ENCODE data around the gene SMCO3.

The SMCO3 gene

DNA sequence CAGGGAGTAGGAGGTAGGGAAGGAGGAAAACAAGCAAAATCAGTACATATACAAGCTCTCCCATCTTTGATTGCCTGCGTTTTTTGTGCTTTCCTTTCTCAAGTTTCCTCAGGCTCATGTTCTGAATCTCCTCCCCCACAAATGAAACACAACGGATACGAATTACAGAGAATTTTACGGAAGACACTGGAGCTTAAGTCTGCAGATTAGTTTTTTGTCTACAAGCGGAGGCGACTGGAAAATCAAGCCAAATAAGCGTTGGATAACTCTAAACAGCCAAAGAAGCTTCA, 11.3 kb downstream of the SMCO3 start:
- Histone ChIP-seq H3K27ac (ENCODE audit: low read depth, low read length, severe bottlenecking) (peak overlapping the region; percentile 87), H3K9me3 (ENCODE audit: control insufficient read depth, low read length) (no peaks in the 10 kb centered on the region)

DNA sequence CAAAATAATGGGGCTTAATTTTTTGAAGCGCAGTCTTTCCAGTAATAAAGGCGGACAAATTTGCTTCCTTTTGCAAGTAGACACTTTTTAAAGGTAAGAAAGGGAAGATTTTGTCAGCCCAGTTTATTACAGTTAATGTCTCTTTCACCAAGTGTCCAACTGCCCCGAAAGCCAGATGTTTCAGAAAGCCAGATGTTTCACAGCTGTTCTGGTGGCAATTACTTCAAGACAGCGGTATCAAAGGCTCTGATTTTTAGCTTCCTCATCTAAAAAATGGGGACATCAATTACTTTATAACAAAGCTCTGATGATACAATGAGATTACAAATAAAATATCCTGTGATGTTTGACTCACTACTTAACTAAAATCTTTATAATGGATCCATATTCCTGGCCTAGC, 11.7 kb downstream of the SMCO3 start:
- peaks cover 24% of the 10 kb centered on the region for H3K36me3 ChIP-seq (ENCODE audit: control insufficient read depth, insufficient read depth, low read length)
- 73% methylated on average over 4 of the region's 4 CpGs; no CpG with 5 or more reads in 1 of the 2 experiments for WGBS, 2 experiments (ENCODE audit: insufficient coverage in 2 of 2)
- peaks cover 4% of the 10 kb centered on the region for H3K4me1 ChIP-seq (ENCODE audit: control insufficient read depth, insufficient read depth, low read length, poor library complexity, severe bottlenecking)
- peak overlapping the region; percentile 95 for H3K4me3 ChIP-seq (ENCODE audit: extremely low read depth, insufficient read depth, low read length, poor library complexity, severe bottlenecking)
- H3K9me3 ChIP-seq (ENCODE audit: control insufficient read depth, low read length), result no peaks in the 10 kb centered on the region
- H3K27ac ChIP-seq (ENCODE audit: low read depth, low read length, severe bottlenecking), result no peak overlapping the region

More for the DNA sequence above, 11.3 kb downstream of the SMCO3 start:
- WGBS, 2 experiments (ENCODE audit: insufficient coverage in 2 of 2), result 0% methylated on average over 4 to 7 of the region's 7 CpGs
- Histone ChIP-seq H3K36me3 (ENCODE audit: control insufficient read depth, insufficient read depth, low read length) (peaks cover 20% of the 10 kb centered on the region), H3K4me1 (ENCODE audit: control insufficient read depth, insufficient read depth, low read length, poor library complexity, severe bottlenecking) (peaks cover 4% of the 10 kb centered on the region), H3K4me3 (ENCODE audit: extremely low read depth, insufficient read depth, low read length, poor library complexity, severe bottlenecking) (peak overlapping the region; percentile 95)

DNA sequence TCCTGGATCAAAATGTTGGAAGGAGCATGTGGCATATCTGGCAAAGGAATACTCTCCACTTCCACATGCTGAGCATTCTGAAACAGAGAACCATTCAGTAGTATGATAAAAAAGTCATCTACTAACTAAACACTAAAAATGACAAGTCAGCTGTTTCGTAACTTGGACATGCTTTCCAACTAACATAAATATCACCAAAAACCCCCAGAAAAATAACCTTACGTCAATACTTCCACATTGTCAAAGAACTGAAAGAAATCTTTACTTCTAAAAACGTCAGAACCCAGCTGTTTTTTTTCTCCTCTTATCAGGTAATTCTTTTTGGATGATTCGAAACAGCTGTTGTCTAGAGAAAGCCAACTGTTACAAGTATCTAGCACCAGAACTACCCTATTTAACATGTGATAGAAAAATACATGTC, 18.9 kb downstream of the SMCO3 start:
- no peak overlapping the region for H3K27ac ChIP-seq (ENCODE audit: low read depth, low read length, severe bottlenecking)

GRCh38 chr12:14785568-14785967, 28.4 kb downstream of the SMCO3 start:
- peaks cover 53% of the 10 kb centered on the region for H3K36me3 ChIP-seq (ENCODE audit: control insufficient read depth, insufficient read depth, low read length)
- H3K9me3 ChIP-seq (ENCODE audit: control insufficient read depth, low read length), result no peaks in the 10 kb centered on the region
- WGBS, 2 experiments (ENCODE audit: insufficient coverage in 2 of 2), result 100% methylated on average over 2 of the region's 3 CpGs; no CpG with 5 or more reads in 1 of the 2 experiments
- no peaks in the 10 kb centered on the region for H3K4me1 ChIP-seq (ENCODE audit: control insufficient read depth, insufficient read depth, low read length, poor library complexity, severe bottlenecking)
- H3K27ac ChIP-seq (ENCODE audit: low read depth, low read length, severe bottlenecking), result no peak overlapping the region
- no peak overlapping the region for H3K4me3 ChIP-seq (ENCODE audit: extremely low read depth, insufficient read depth, low read length, poor library complexity, severe bottlenecking)

More for the DNA sequence above, 18.9 kb downstream of the SMCO3 start:
- Histone ChIP-seq H3K4me1 (ENCODE audit: control insufficient read depth, insufficient read depth, low read length, poor library complexity, severe bottlenecking) (no peaks in the 10 kb centered on the region), H3K9me3 (ENCODE audit: control insufficient read depth, low read length) (no peaks in the 10 kb centered on the region), H3K36me3 (ENCODE audit: control insufficient read depth, insufficient read depth, low read length) (peaks cover 88% of the 10 kb centered on the region), H3K4me3 (ENCODE audit: extremely low read depth, insufficient read depth, low read length, poor library complexity, severe bottlenecking) (no peak overlapping the region)
- 96 to 100% methylated on average over 2 to 3 of the region's 4 CpGs for WGBS, 2 experiments (ENCODE audit: insufficient coverage in 2 of 2)

GRCh38 chr12:14784471-14784870, 29.5 kb downstream of the SMCO3 start:
- no CpG with 5 or more reads among the region's 2 CpGs for WGBS, 2 experiments (ENCODE audit: insufficient coverage in 2 of 2)
- Histone ChIP-seq H3K27ac (ENCODE audit: low read depth, low read length, severe bottlenecking) (no peak overlapping the region), H3K9me3 (ENCODE audit: control insufficient read depth, low read length) (no peaks in the 10 kb centered on the region), H3K36me3 (ENCODE audit: control insufficient read depth, insufficient read depth, low read length) (peaks cover 43% of the 10 kb centered on the region), H3K4me3 (ENCODE audit: extremely low read depth, insufficient read depth, low read length, poor library complexity, severe bottlenecking) (no peak overlapping the region), H3K4me1 (ENCODE audit: control insufficient read depth, insufficient read depth, low read length, poor library complexity, severe bottlenecking) (no peaks in the 10 kb centered on the region)

DNA sequence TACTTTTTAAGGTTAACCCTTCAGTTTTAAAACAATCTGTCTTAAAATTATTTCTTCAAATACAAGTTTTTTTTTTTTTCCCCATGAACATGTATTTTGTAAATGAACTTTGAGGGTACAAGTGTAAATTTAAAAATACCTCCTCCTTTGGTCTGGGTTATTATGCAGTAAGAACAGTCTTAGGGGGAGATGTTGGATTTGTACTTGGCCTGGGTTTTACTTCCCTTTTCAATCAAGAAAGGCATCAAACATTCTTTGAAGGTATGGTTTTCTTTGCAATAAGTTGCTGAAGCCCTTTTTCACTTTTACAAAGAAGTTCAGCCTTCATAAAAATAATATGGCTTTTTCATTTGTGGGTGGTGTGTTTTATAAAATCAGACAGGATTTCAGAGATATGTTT, 31.2 kb downstream of the SMCO3 start:
- Histone ChIP-seq H3K36me3 (ENCODE audit: control insufficient read depth, insufficient read depth, low read length) (peaks cover 26% of the 10 kb centered on the region), H3K4me3 (ENCODE audit: extremely low read depth, insufficient read depth, low read length, poor library complexity, severe bottlenecking) (no peak overlapping the region)

DNA sequence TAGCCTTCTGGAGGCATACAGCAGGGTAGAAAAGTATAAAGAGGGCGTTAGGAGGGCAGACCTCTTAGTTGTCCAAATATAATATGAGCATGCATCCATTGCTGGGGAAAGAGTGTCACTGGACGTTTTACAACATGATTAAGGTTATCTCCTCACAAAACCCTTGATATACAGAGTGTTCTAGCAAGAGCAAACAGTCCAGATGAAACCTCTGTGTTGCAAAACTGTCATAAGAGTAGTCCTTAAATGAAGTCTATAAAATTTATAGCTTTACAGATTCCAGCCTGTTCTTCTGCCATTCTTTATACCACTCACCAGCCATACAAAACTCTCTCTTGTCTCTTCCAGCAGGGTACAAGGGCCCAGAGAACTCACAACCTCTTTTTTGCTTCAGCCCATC, 32.4 kb downstream of the SMCO3 start:
- no peak overlapping the region for H3K4me3 ChIP-seq (ENCODE audit: extremely low read depth, insufficient read depth, low read length, poor library complexity, severe bottlenecking)
- no peak overlapping the region for H3K27ac ChIP-seq (ENCODE audit: low read depth, low read length, severe bottlenecking)
- no peaks in the 10 kb centered on the region for H3K9me3 ChIP-seq (ENCODE audit: control insufficient read depth, low read length)
- 87% methylated on average over 2 of the region's 2 CpGs; no CpG with 5 or more reads in 1 of the 2 experiments for WGBS, 2 experiments (ENCODE audit: insufficient coverage in 2 of 2)
- peaks cover 14% of the 10 kb centered on the region for H3K4me1 ChIP-seq (ENCODE audit: control insufficient read depth, insufficient read depth, low read length, poor library complexity, severe bottlenecking)
- H3K36me3 ChIP-seq (ENCODE audit: control insufficient read depth, insufficient read depth, low read length), result peaks cover 17% of the 10 kb centered on the region

More for the DNA sequence above, 31.2 kb downstream of the SMCO3 start:
- Histone ChIP-seq H3K4me1 (ENCODE audit: control insufficient read depth, insufficient read depth, low read length, poor library complexity, severe bottlenecking) (peaks cover 4% of the 10 kb centered on the region), H3K9me3 (ENCODE audit: control insufficient read depth, low read length) (no peaks in the 10 kb centered on the region), H3K27ac (ENCODE audit: low read depth, low read length, severe bottlenecking) (no peak overlapping the region)

DNA sequence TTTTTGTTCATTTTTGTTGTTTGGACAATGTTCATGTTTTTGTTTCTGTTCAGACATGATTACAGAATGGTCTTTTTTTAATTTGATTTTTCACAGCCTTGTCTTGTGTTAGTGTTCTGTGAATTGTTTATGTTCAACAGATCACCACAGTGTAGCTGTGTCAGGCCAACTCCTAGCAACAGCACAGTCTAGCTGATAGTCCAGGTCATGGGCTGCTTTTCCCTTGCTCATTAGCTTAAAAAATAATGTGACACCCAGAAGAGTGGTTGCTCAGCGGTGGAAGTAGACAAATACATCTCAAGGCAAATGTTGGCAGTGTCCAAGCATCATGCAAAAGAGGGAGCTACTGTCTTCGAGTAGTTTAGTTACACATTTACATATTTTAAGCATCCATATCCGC, 33.1 kb downstream of the SMCO3 start:
- no peak overlapping the region for H3K27ac ChIP-seq (ENCODE audit: low read depth, low read length, severe bottlenecking)
- 70 to 90% methylated on average over 1 to 2 of the region's 3 CpGs for WGBS, 2 experiments (ENCODE audit: insufficient coverage in 2 of 2)
- H3K9me3 ChIP-seq (ENCODE audit: control insufficient read depth, low read length), result no peaks in the 10 kb centered on the region
- H3K4me3 ChIP-seq (ENCODE audit: extremely low read depth, insufficient read depth, low read length, poor library complexity, severe bottlenecking), result no peak overlapping the region
- peaks cover 15% of the 10 kb centered on the region for H3K36me3 ChIP-seq (ENCODE audit: control insufficient read depth, insufficient read depth, low read length)
- H3K4me1 ChIP-seq (ENCODE audit: control insufficient read depth, insufficient read depth, low read length, poor library complexity, severe bottlenecking), result peaks cover 19% of the 10 kb centered on the region

GRCh38 chr12:14779834-14780233, 34.1 kb downstream of the SMCO3 start:
- H3K9me3 ChIP-seq (ENCODE audit: control insufficient read depth, low read length), result no peaks in the 10 kb centered on the region
- peaks cover 20% of the 10 kb centered on the region for H3K4me1 ChIP-seq (ENCODE audit: control insufficient read depth, insufficient read depth, low read length, poor library complexity, severe bottlenecking)
- WGBS, 2 experiments (ENCODE audit: insufficient coverage in 2 of 2), result 90 to 100% methylated on average over 1 to 2 of the region's 2 CpGs
- H3K4me3 ChIP-seq (ENCODE audit: extremely low read depth, insufficient read depth, low read length, poor library complexity, severe bottlenecking), result no peak overlapping the region
- H3K36me3 ChIP-seq (ENCODE audit: control insufficient read depth, insufficient read depth, low read length), result peaks cover 6% of the 10 kb centered on the region
- H3K27ac ChIP-seq (ENCODE audit: low read depth, low read length, severe bottlenecking), result no peak overlapping the region

- Histone ChIP-seq H3K9me3 (ENCODE audit: control insufficient read depth, low read length) (no peaks in the 10 kb centered on the region), H3K36me3 (ENCODE audit: control insufficient read depth, insufficient read depth, low read length) (no peaks in the 10 kb centered on the region), H3K4me1 (ENCODE audit: control insufficient read depth, insufficient read depth, low read length, poor library complexity, severe bottlenecking) (peaks cover 20% of the 10 kb centered on the region), H3K27ac (ENCODE audit: low read depth, low read length, severe bottlenecking) (peak overlapping the region; percentile 77), H3K4me3 (ENCODE audit: extremely low read depth, insufficient read depth, low read length, poor library complexity, severe bottlenecking) (no peak overlapping the region)
- WGBS, 2 experiments (ENCODE audit: insufficient coverage in 2 of 2), result 29% methylated on average over 3 of the region's 3 CpGs; no CpG with 5 or more reads in 1 of the 2 experiments
These were observed 36.7 kb downstream of the SMCO3 start for GRCh38 chr12:14777271-14777670.

DNA sequence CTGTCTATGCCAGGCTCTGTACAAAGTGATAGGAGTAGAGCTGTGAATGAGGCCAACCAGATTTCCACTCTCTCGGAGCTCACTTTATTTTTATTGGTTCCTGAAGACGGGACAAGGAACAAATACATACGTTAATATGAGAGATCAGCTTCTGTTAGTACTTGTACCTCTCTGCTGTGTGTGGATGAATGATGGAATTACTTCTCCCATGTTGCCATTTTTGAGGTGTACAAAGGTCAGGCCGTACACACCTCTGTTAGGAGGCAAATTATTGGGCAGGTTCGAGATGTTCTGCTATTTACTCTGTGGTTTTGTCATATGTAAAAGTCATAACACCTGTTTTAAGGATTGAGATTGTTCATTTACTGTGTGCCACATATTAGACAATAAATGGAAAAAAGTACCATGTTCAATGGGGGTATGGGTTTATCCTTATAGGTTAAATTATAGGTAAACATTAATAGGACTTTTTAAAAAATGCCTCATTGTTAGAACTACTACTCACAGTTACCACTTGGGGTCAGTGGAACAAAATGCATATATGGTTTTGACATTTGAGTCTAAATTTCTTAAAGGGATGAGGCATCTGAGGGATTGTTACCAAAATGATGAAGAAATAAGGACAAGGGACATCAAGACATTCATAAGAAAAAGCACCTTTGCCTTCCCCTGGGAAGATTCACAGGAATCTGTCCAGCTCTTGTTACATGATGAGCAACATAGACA, 37.6 kb downstream of the SMCO3 start:
- WGBS, 2 experiments (ENCODE audit: insufficient coverage in 2 of 2), result 87 to 100% methylated on average over 4 to 5 of the region's 5 CpGs
- peak overlapping the region; percentile 73 for H3K4me3 ChIP-seq (ENCODE audit: extremely low read depth, insufficient read depth, low read length, poor library complexity, severe bottlenecking)
- peak overlapping the region; percentile 77 for H3K27ac ChIP-seq (ENCODE audit: low read depth, low read length, severe bottlenecking)
- H3K4me1 ChIP-seq (ENCODE audit: control insufficient read depth, insufficient read depth, low read length, poor library complexity, severe bottlenecking), result peaks cover 20% of the 10 kb centered on the region
- H3K9me3 ChIP-seq (ENCODE audit: control insufficient read depth, low read length), result no peaks in the 10 kb centered on the region
- H3K36me3 ChIP-seq (ENCODE audit: control insufficient read depth, insufficient read depth, low read length), result no peaks in the 10 kb centered on the region

All from mesodermal cell (in vitro differentiated cells).